ENCODE results near the gene RBSN. TPM values are rescaled to one million over a fixed set of nuclear protein-coding genes. Genes with fewer than 3 reads are reported as not detected.
"Not testable (repeated sequence)": the region's sequence is repeated elsewhere in the genome, so short reads cannot be mapped to it uniquely, and the experiment has no call there.

Gene RBSN
- 10 to 100 TPM; 17.2 to 94.9 (median 32.1) TPM for total RNA-seq

DNA sequence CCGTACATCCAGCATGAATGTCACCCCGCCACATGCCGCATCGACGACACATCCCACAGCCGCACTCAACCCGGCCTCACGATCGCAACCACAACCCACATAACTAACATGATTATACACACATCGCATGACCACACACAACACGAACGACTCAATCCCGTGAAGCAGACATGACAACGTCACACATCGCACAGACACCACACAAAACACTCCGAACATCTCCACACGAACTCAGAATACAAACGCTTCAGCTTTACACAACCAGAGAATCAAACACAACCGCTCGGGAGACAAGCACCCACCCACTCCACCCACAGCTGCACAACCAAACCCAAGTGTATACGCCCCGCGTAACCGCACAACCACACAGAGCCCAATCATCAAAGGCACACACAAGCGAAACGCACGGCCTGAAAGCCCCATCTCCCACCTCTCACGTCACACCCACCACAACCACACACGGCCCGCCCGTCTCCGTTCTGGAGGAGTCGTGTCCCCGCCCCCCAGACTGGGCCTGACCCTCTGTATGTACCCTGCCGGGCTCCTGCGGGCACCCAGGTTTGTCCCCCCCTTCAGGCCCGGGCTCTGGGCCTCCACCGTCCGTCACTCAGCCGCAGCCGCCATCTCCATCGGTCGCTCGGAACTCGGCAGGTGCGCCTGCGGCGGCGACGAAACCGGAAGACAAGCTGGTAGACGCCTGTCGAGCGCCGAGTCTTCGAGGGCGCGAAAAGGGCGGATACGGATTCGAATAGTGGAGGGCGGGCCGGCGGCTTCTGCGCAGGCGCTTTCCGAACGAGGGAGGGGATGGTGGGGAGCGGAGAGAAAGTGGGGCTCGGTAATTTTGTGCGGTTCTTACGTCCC lies at the start of gene RBSN:
Gene RBSN, minus strand, starts transcription at position 646 of the 861 bp plus-strand sequence. CDS start 3,028 bp downstream, outside the sequence.
- peak; percentile 94 to 97 (median 95) for DNase-seq
- no peaks in the 10 kb centered on the region for H3K27me3 ChIP-seq
- peak within 1 kb of the TSS; percentile 81 to 89 (median 84) for H3K27ac ChIP-seq
- peaks cover 0 to 24% (median 0%) of the 10 kb centered on the region in 3 donors for H3K36me3 ChIP-seq
- no peaks in the 10 kb centered on the region for H3K9me3 ChIP-seq
- H3K4me1 ChIP-seq, result peaks cover 0 to 20% (median 6%) of the 10 kb centered on the region in 4 donors
- H3K4me3 ChIP-seq, result peak within 1 kb of the TSS; percentile 65 to 84 (median 78)
- TF ChIP-seq POLR2A (IDR thresholded peaks at IDR 0.05) (peak; percentile 61 to 65), CTCF (IDR thresholded peaks at IDR 0.05) (no peak)

DNA sequence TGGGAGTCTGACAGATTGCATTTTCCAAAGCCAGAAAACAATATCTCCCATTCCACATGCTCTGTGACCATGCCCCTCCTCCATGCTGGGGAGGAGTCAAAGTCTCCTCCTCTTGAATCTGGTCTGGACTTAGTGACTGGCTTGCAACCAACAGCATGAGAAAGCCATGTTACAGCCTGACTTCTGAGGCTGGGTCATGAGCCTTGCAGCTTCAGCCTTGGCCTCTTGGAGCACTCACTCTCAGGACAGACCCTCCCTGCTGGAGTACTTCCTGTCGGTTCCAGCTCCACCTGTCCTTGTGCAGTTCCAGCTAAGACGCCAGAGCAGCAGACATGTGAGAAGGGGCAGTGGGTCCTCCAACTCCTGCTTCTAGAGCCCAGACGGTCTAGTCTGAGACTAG lies 49.7 kb upstream of the RBSN start:
- no peak for DNase-seq
- TF ChIP-seq POLR2A (IDR thresholded peaks at IDR 0.05), result no peak
- TF ChIP-seq CTCF (IDR thresholded peaks at IDR 0.05), result no peak

DNA sequence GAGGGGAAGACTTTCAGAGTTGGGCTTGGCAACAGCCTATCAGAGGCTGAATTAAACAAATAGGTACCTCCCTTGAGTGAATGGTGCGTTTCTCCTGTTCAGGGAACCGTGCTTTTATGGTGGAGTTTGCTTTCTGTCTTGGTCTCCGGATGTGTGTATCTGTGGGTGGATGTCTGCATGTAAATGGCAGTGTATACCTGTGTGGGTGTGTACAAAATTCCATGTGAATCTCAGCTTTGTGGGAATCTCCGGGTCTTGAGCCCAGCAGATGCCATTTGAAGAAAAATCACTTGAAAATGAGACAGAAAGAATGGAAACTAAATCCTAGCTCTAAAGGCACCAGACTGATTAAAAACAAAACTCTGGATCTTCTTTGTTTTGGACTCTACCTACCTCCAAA lies 37.9 kb upstream of the RBSN start:
- H3K4me3 ChIP-seq, DNase-seq, H3K27ac ChIP-seq: not testable (repeated sequence)

More for the DNA sequence above, 49.7 kb upstream of the RBSN start:
- Histone ChIP-seq H3K27ac (no peak overlapping the region), H3K27me3 (no peaks in the 10 kb centered on the region), H3K9me3 (no peaks in the 10 kb centered on the region), H3K4me3 (no peak overlapping the region), H3K4me1 (peaks cover 0 to 4% (median 0%) of the 10 kb centered on the region in 4 donors), H3K36me3 (no peaks in the 10 kb centered on the region)

GRCh38 chr3:15134968-15135367 lies 36.0 kb upstream of the RBSN start:
- not testable (repeated sequence) for H3K4me1 ChIP-seq, H3K4me3 ChIP-seq, H3K36me3 ChIP-seq, DNase-seq, H3K9me3 ChIP-seq, H3K27ac ChIP-seq, H3K27me3 ChIP-seq

More for the DNA sequence above, 37.9 kb upstream of the RBSN start:
- H3K27me3 ChIP-seq, H3K4me1 ChIP-seq, H3K9me3 ChIP-seq, H3K36me3 ChIP-seq: not testable (repeated sequence)

GRCh38 chr3:15128403-15128802 lies 29.5 kb upstream of the RBSN start:
- H3K9me3 ChIP-seq, DNase-seq, H3K36me3 ChIP-seq, H3K4me1 ChIP-seq, H3K27me3 ChIP-seq, H3K27ac ChIP-seq, H3K4me3 ChIP-seq: not testable (repeated sequence)

GRCh38 chr3:15126975-15127374 lies 28.0 kb upstream of the RBSN start:
- not testable (repeated sequence) for H3K9me3 ChIP-seq, DNase-seq, H3K27ac ChIP-seq, H3K27me3 ChIP-seq, H3K4me3 ChIP-seq, H3K36me3 ChIP-seq, H3K4me1 ChIP-seq

DNA sequence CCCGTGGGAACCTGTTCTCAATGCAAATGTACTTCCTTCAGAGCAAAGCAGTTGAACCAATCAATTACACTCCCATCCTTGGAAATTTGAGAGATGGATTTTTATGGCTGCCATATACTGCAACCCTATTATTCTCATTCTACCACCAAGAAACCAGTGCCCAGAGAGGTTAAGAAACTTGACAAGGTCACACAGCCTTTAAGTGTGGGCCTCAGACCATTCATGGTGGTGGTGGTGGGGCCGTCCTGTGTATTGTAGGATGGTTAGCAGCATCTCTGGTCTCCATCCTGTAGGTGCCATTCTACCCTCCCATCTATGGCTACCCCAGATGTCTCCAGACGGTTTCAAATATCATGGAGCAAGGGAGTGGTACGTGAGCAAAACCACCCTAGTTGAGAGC lies 23.4 kb upstream of the RBSN start:
- TF ChIP-seq POLR2A (IDR thresholded peaks at IDR 0.05), result no peak
- no peak for TF ChIP-seq CTCF (IDR thresholded peaks at IDR 0.05)
- H3K36me3 ChIP-seq, result no peaks in the 10 kb centered on the region
- H3K27ac ChIP-seq, result no peak overlapping the region
- DNase-seq, result no peak
- no peaks in the 10 kb centered on the region for H3K27me3 ChIP-seq
- H3K4me1 ChIP-seq, result no peaks in the 10 kb centered on the region
- H3K9me3 ChIP-seq, result no peaks in the 10 kb centered on the region
- no peak overlapping the region for H3K4me3 ChIP-seq

DNA sequence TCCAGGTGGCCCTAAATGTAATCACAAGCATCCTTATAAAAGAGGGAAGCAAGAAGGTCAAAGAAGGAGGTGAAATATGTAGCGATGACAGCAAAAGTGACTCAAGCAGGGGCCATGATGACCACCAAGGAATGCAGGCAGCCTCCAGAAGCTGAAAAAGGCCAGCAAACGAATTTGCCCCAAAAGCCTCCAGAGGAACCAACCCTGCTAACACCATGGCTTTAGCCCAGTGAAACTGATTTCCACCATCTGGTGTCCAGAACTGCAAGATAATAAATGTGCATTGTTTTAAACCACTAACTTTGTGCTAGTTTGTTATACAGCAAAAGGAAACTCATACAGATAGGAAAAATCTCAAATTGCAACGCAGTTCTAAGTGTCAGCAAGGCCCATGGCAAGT lies 23.0 kb upstream of the RBSN start:
- Histone ChIP-seq H3K9me3 (no peaks in the 10 kb centered on the region), H3K27ac (no peak overlapping the region), H3K36me3 (no peaks in the 10 kb centered on the region), H3K27me3 (no peaks in the 10 kb centered on the region), H3K4me3 (no peak overlapping the region), H3K4me1 (no peaks in the 10 kb centered on the region)
- TF ChIP-seq POLR2A (IDR thresholded peaks at IDR 0.05), result no peak
- TF ChIP-seq CTCF (IDR thresholded peaks at IDR 0.05), result no peak
- DNase-seq, result no peak

All from Peyer's patch (tissue), 4 donors.